HCT116 (cell line): Measurements from ENCODE around the gene ELMOD3.

Source experiments
- CTCF ChIP-seq, 3 experiments: fragments of 200-600 bp in 1 of 3; sonication (generic) in 1 of 3; IDR thresholded peaks in 2 of 3; conservative IDR thresholded peaks in 1 of 3; 2 replicates each; pipeline ENCODE4 v1.5.1; 2012 to 2017; ENCODE audit warnings: low read depth in 2 of 3, low read length in 2 of 3, antibody characterized with exemption in 1 of 3, borderline replicate concordance in 1 of 3, control low read depth in 1 of 3, mild to moderate bottlenecking in 1 of 3, mixed read lengths in 1 of 3, mixed run types in 1 of 3, moderate library complexity in 1 of 3; ENCODE audit not compliant: insufficient read depth in 1 of 3
- EZH2 ChIP-seq: fragments of 200-600 bp; sonication (generic); IDR thresholded peaks from 2 replicates; pipeline ENCODE4 v1.6.1; 2017; ENCODE audit warnings: antibody characterized with exemption, mixed run types
- EZH2phosphoT487 ChIP-seq: fragments of 200-600 bp; IDR thresholded peaks from 2 replicates; pipeline ENCODE4 v1.6.1; 2018; ENCODE audit warnings: antibody characterized with exemption, borderline replicate concordance
- JUND ChIP-seq: IDR thresholded peaks from 2 replicates; pipeline ENCODE4 v1.6.1; 2012
- MAX ChIP-seq: IDR thresholded peaks from 2 replicates; pipeline ENCODE4 v1.6.1; 2012
- POLR2A ChIP-seq: IDR thresholded peaks from 2 replicates; pipeline ENCODE4 v1.7.0; 2011; ENCODE audit warnings: borderline replicate concordance; ENCODE audit not compliant: insufficient read depth, insufficient read length; ENCODE audit errors: extremely low read depth
- RAD21 ChIP-seq: IDR thresholded peaks from 2 replicates; pipeline ENCODE4 v1.6.1; 2012; ENCODE audit warnings: low read depth, mild to moderate bottlenecking
- REST ChIP-seq: IDR thresholded peaks from 2 replicates; pipeline ENCODE4 v1.6.1; 2012; ENCODE audit warnings: low read depth
- SIN3A ChIP-seq: IDR thresholded peaks from 2 replicates; pipeline ENCODE4 v1.6.1; 2012; ENCODE audit warnings: low read depth
- SP1 ChIP-seq: IDR thresholded peaks from 2 replicates; pipeline ENCODE4 v1.6.1; 2012; ENCODE audit warnings: low read depth
- SRF ChIP-seq: IDR thresholded peaks from 2 replicates; pipeline ENCODE4 v1.6.1; 2012; ENCODE audit warnings: low read depth
- YY1 ChIP-seq: IDR thresholded peaks from 2 replicates; pipeline ENCODE4 v1.6.1; 2011; ENCODE audit warnings: low read length, low read depth, moderate library complexity, mild to moderate bottlenecking; ENCODE audit not compliant: insufficient replicate concordance; ENCODE audit errors: extremely low read depth
- ZBTB33 ChIP-seq: IDR thresholded peaks from 2 replicates; pipeline ENCODE4 v1.6.1; 2011; ENCODE audit warnings: mild to moderate bottlenecking, low read length, moderate library complexity; ENCODE audit not compliant: insufficient replicate concordance; ENCODE audit errors: extremely low read depth
- ZNF274 ChIP-seq: fragments of 200-500 bp; sonication (Bioruptor generic); IDR thresholded peaks from 2 replicates; pipeline ENCODE4 v1.6.1; 2014; ENCODE audit warnings: mild to moderate bottlenecking, low read depth, low read length, inconsistent platforms

GRCh38 chr2:85323351-85323987 is 31.1 kb upstream of the ELMOD3 start:
- TF ChIP-seq ZBTB33 (no peak), EZH2phosphoT487 (no peak), CTCF (IDR thresholded peaks at IDR 0.05 in 2 of 3, conservative IDR thresholded peaks at IDR 0.05 in 1 of 3; ENCODE audit: borderline replicate concordance in 1 of 3, insufficient read depth in 1 of 3, low read depth in 2 of 3, low read length in 2 of 3) (no peak), MAX (no peak), REST (no peak), POLR2A (no peak), EZH2 (no peak), JUND (no peak), SIN3A (no peak), SP1 (no peak), YY1 (no peak), SRF (no peak), ZNF274 (no peak), RAD21 (no peak)
